Measurements from ENCODE around the gene KLHL14. TPM values are rescaled to one million over a fixed set of nuclear protein-coding genes. Genes with fewer than 3 reads are reported as not detected.

KLHL14 gene
- total and polyA plus RNA-seq, 7 donors: 0.01 TPM; not detected in 6

DNA sequence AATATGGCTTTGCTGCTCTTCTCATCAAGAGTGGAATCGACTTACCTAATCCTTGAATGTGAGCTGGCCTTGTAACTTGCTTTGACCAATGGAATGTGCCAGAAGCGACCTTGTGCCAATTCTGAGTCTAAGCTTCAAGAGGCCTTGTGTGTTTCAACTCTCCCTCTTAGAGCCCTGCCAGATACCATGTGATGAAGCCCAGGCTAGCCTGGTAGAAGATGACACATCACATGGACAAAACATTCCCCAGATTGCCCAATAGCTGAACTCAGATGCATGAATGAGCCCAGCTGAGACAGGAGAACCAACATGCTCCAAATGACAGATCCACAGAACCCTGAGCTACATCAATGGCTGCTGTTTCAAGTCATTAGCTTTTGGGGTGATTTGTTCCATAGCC, 4.2 kb upstream of the KLHL14 start:
- no peak overlapping the region for H3K4me3 ChIP-seq
- TF ChIP-seq CTCF (IDR thresholded peaks at IDR 0.05): no peak
- DNase-seq: no peak
- intact Hi-C loops (cut with DNase I): no loop called here
- ATAC-seq: no peak
- H3K4me1 ChIP-seq: no peaks in the 10 kb centered on the region
- H3K27me3 ChIP-seq (ENCODE audit: insufficient read depth in 3 of 3, low read length in 2 of 3): peaks cover 0 to 20% (median 2%) of the 10 kb centered on the region in 3 donors
- no peaks in the 10 kb centered on the region for H3K9me3 ChIP-seq
- 58 to 71% (median 67%) methylated on average over 2 of the region's 2 CpGs for WGBS, 3 donors
- H3K36me3 ChIP-seq (ENCODE audit: insufficient read depth in 1 of 2, low read depth in 1 of 2): no peaks in the 10 kb centered on the region
- no peak overlapping the region for H3K27ac ChIP-seq

DNA sequence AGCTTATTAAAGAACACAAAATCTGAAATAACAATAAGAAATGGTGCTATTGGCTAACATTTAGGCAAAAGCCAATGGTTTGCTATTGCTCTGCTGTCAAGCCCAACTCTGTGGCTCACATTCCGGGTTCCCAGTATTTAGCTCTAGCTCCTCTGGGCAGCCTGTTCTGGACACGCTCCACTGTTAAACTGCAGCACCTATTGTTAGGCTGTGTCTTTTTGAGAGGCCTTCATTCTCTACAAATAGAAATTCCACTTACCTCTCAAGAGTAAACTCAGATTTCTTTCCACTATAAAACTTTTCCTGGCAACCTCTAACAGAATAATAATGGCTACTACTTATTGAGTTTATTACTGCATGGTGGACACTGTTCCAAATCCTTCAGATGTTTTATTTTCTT, 3.7 kb upstream of the KLHL14 start:
- no peaks in the 10 kb centered on the region for H3K9me3 ChIP-seq
- no peak overlapping the region for H3K4me3 ChIP-seq
- intact Hi-C loops (cut with DNase I): no loop called here
- DNase-seq: no peak
- H3K36me3 ChIP-seq (ENCODE audit: insufficient read depth in 1 of 2, low read depth in 1 of 2): no peaks in the 10 kb centered on the region
- peaks cover 0 to 25% (median 6%) of the 10 kb centered on the region in 3 donors for H3K27me3 ChIP-seq (ENCODE audit: insufficient read depth in 3 of 3, low read length in 2 of 3)
- WGBS, 3 donors: 45 to 63% (median 63%) methylated on average over 2 of the region's 2 CpGs
- no peak for TF ChIP-seq CTCF (IDR thresholded peaks at IDR 0.05)
- H3K4me1 ChIP-seq: no peaks in the 10 kb centered on the region
- H3K27ac ChIP-seq: no peak overlapping the region
- no peak for ATAC-seq

- H3K36me3 ChIP-seq (ENCODE audit: insufficient read depth in 1 of 2, low read depth in 1 of 2): no peaks in the 10 kb centered on the region
- TF ChIP-seq CTCF (IDR thresholded peaks at IDR 0.05): no peak
- WGBS, 3 donors: 68 to 75% (median 75%) methylated on average over 6 of the region's 6 CpGs
- ATAC-seq (no peak), DNase-seq (no peak)
- no peak overlapping the region for H3K27ac ChIP-seq
- H3K4me3 ChIP-seq: no peak overlapping the region
- H3K27me3 ChIP-seq (ENCODE audit: insufficient read depth in 3 of 3, low read length in 2 of 3): peaks cover 0 to 34% (median 14%) of the 10 kb centered on the region in 3 donors
- no peaks in the 10 kb centered on the region for H3K9me3 ChIP-seq
- intact Hi-C loops (cut with DNase I): no loop called here
- no peaks in the 10 kb centered on the region for H3K4me1 ChIP-seq
These were observed 2.8 kb upstream of the KLHL14 start for GRCh38 chr18:32775628-32776027.

- intact Hi-C loops (cut with DNase I): no loop called here
- no peak overlapping the region for H3K4me3 ChIP-seq
- peaks cover 5 to 56% (median 17%) of the 10 kb centered on the region in 3 donors for H3K27me3 ChIP-seq (ENCODE audit: insufficient read depth in 3 of 3, low read length in 2 of 3)
- ATAC-seq: no peak
- no peak overlapping the region for H3K27ac ChIP-seq
- TF ChIP-seq CTCF (IDR thresholded peaks at IDR 0.05): no peak
- no peaks in the 10 kb centered on the region for H3K4me1 ChIP-seq
- DNase-seq: no peak
- H3K36me3 ChIP-seq (ENCODE audit: insufficient read depth in 1 of 2, low read depth in 1 of 2): no peaks in the 10 kb centered on the region
- no peaks in the 10 kb centered on the region for H3K9me3 ChIP-seq
These were observed 524 bp upstream of the KLHL14 start for GRCh38 chr18:32773382-32773712.

DNA sequence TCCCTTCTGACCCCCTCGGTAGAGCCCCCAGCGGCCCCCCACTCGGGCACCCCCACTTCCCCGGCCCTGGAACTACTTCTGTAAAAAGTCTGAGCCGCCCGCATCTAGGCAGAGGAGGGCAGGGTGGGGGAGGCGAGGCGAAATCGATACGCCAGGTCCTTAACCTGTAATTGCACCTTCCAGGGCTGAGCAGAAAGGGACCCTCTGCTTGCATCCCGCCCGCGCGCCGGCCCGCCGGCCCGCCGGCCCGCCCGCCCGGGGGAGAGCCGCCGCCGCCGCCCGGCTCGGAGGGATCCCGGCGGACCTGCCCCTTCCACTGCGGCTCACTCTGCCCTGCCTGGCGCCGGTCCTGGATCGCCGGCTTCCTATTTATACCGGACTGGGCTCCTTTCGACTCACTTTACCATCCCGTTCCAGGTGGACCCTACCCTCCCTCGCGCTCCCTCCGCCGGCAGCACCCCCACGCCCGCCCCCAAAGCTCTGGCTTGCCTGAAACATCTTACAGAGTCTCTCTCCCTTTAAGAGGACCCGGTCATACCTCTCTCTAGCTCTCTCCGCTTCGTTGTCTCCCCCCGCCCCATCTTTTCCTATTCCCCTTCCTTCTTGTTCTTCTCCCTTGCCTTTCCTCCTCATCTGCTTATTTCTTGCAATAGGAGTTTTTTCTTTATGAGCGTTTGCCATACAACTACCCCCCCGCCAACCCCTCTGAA, 797 bp downstream of the KLHL14 start:
- Histone ChIP-seq H3K27ac (no peak overlapping the region), H3K27me3 (ENCODE audit: insufficient read depth in 3 of 3, low read length in 2 of 3) (peaks cover 5 to 61% (median 17%) of the 10 kb centered on the region in 3 donors), H3K4me3 (peak overlapping the region; percentile 60), H3K36me3 (ENCODE audit: insufficient read depth in 1 of 2, low read depth in 1 of 2) (no peaks in the 10 kb centered on the region), H3K4me1 (no peaks in the 10 kb centered on the region), H3K9me3 (no peaks in the 10 kb centered on the region)
- 2 to 4% (median 3%) methylated on average over 30 to 50 of the region's 50 CpGs for WGBS, 3 donors
- intact Hi-C loops (cut with DNase I): no loop called here
- DNase-seq (no peak), ATAC-seq (no peak)
- no peak for TF ChIP-seq CTCF (IDR thresholded peaks at IDR 0.05)
